Smooth muscle cell (in vitro differentiated cells): ENCODE results near the gene WNT6. TPM values are rescaled to one million over a fixed set of nuclear protein-coding genes. Genes with fewer than 3 reads are reported as not detected.
A peak's percentile ranks its signal among the peaks of the same experiment; 100 is the strongest.

Experiments used
- DNase-seq: peaks from one replicate; lab custom pipeline; 2025; ENCODE audit not compliant: unreplicated experiment; lab: John Stamatoyannopoulos, UW
- H2AFZ ChIP-seq: fragments of 200-600 bp; sonication (generic); 2 replicates; pipeline ENCODE4 v1.6.0; 2016; ENCODE audit warnings: antibody characterized with exemption, low read depth, mild to moderate bottlenecking
- H3F3A ChIP-seq: fragments of 200-600 bp; sonication (generic); 2 replicates; pipeline ENCODE4 v1.6.0; 2017; ENCODE audit warnings: antibody characterized with exemption, low read depth
- H3K27ac ChIP-seq: fragments of 200-600 bp; sonication (generic); 2 replicates; pipeline ENCODE4 v1.5.1; 2016; ENCODE audit warnings: low read depth, mild to moderate bottlenecking
- H3K27me3 ChIP-seq: fragments of 200-600 bp; sonication (generic); 2 replicates; pipeline ENCODE4 v1.6.1; 2016; ENCODE audit warnings: low read depth, mild to moderate bottlenecking
- H3K36me3 ChIP-seq: fragments of 200-600 bp; sonication (generic); 2 replicates; pipeline ENCODE4 v1.5.1; 2016; ENCODE audit warnings: low read depth
- H3K4me1 ChIP-seq: fragments of 200-600 bp; sonication (generic); 2 replicates; pipeline ENCODE4 v1.5.1; 2016; ENCODE audit warnings: low read depth
- H3K4me2 ChIP-seq: fragments of 200-600 bp; sonication (generic); 2 replicates; pipeline ENCODE4 v1.6.0; 2016; ENCODE audit warnings: mild to moderate bottlenecking
- H3K4me3 ChIP-seq: fragments of 200-600 bp; sonication (generic); 2 replicates; pipeline ENCODE4 v1.5.1; 2016; ENCODE audit warnings: mild to moderate bottlenecking
- H3K79me2 ChIP-seq: fragments of 200-600 bp; sonication (generic); 2 replicates; pipeline ENCODE4 v1.6.0; 2016; ENCODE audit warnings: low read depth, mild to moderate bottlenecking
- H3K9ac ChIP-seq: fragments of 200-600 bp; sonication (generic); 2 replicates; pipeline ENCODE4 v1.6.0; 2016; ENCODE audit warnings: low read depth
- H3K9me3 ChIP-seq: fragments of 200-600 bp; sonication (generic); replicated peaks from 2 replicates; pipeline ENCODE4 v1.5.1; 2016; ENCODE audit warnings: low read depth
- H4K20me1 ChIP-seq: fragments of 200-600 bp; sonication (generic); 2 replicates; pipeline ENCODE4 v1.6.0; 2016; ENCODE audit warnings: low read depth
- WGBS: methylation state at CpG from one replicate; pipeline ENCODE4 v1.1.7; 2016; ENCODE audit warnings: low lambda C conversion rate; 5-methylcytosine and 5-hydroxymethylcytosine counted together
- polyA plus RNA-seq: library from polyadenylated mRNA; unstranded; fragments of >200 nt; fragmentation: Nextera tagmentation; extraction: Ambion mirVana; gene quantifications from 2 replicates; pipeline ENCODE4 v1.2.1, GENCODE V29; 2016
- total RNA-seq: library from RNA; depleted of rRNA; stranded (reverse); fragments of >200 nt; gene quantifications from 2 replicates; pipeline ENCODE4 v1.2.3, GENCODE V29; 2014
- TF ChIP-seq, protein P1 (sequence below): fragments of 200-600 bp; sonication (generic); IDR thresholded peaks from 2 replicates; pipeline ENCODE4 v1.5.1; 2017; ENCODE audit warnings: borderline replicate concordance, mild to moderate bottlenecking, antibody characterized with exemption; ENCODE audit not compliant: insufficient read depth, poor library complexity, severe bottlenecking

The WNT6 gene
- total and polyA plus RNA-seq, 2 experiments from 2014 or later, result 7.9 to 12.1 TPM

DNA sequence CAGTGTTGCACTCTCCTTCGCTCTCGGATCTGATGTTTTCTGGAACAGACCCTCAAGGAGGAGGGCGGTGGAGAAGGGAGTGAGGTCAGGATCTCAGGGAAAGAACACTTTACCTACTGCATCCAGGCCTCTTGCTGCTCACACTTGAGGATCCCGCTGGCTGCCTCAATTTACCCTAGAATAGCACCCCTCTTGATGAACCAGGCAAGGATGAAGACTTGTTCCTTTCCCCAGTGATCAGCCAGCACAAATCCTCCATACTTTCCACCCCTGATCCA, 35.2 kb downstream of the WNT6 start:
- H4K20me1 ChIP-seq, result no peaks in the 10 kb centered on the region
- H3K9ac ChIP-seq, result no peak overlapping the region
- H3F3A ChIP-seq, result no peaks in the 10 kb centered on the region
- DNase-seq, result no peak
- H3K36me3 ChIP-seq, result no peaks in the 10 kb centered on the region
- H3K4me2 ChIP-seq, result no peak overlapping the region
- no peak overlapping the region for H3K4me3 ChIP-seq
- H3K4me1 ChIP-seq, result peaks cover 5% of the 10 kb centered on the region
- H3K27me3 ChIP-seq, result peaks cover 46% of the 10 kb centered on the region
- H3K27ac ChIP-seq, result no peak overlapping the region
- TF ChIP-seq, protein P1, sequence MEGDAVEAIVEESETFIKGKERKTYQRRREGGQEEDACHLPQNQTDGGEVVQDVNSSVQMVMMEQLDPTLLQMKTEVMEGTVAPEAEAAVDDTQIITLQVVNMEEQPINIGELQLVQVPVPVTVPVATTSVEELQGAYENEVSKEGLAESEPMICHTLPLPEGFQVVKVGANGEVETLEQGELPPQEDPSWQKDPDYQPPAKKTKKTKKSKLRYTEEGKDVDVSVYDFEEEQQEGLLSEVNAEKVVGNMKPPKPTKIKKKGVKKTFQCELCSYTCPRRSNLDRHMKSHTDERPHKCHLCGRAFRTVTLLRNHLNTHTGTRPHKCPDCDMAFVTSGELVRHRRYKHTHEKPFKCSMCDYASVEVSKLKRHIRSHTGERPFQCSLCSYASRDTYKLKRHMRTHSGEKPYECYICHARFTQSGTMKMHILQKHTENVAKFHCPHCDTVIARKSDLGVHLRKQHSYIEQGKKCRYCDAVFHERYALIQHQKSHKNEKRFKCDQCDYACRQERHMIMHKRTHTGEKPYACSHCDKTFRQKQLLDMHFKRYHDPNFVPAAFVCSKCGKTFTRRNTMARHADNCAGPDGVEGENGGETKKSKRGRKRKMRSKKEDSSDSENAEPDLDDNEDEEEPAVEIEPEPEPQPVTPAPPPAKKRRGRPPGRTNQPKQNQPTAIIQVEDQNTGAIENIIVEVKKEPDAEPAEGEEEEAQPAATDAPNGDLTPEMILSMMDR, result no peak
- no peaks in the 10 kb centered on the region for H3K9me3 ChIP-seq
- H2AFZ ChIP-seq, result no peak overlapping the region
- H3K79me2 ChIP-seq, result no peaks in the 10 kb centered on the region
- WGBS, result 80% methylated on average over 4 of the region's 4 CpGs

DNA sequence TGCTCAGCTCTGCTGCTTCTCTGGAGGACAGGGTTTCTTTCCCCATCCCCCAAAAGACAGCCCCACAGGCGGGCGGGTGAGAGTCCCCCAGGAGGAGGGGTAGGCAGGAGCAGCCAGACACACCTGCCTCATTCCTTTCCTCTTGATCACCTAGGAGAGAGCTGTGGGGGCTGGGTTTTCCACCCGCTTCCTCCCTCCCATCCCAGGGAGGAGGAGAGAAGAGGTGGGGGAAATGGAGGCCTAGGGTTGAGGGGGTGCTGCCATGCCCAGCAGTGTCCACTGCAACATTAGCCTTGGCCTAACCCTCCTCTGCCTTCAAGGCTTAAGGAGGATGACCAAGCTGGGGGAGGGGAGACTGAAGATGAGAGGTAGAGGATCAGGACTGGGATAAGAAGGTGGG, 35.7 kb downstream of the WNT6 start:
- Histone ChIP-seq H3F3A (no peaks in the 10 kb centered on the region), H4K20me1 (no peaks in the 10 kb centered on the region), H3K27me3 (peaks cover 50% of the 10 kb centered on the region), H3K79me2 (no peaks in the 10 kb centered on the region), H3K4me3 (no peak overlapping the region), H3K4me1 (peaks cover 5% of the 10 kb centered on the region), H3K4me2 (peak overlapping the region; percentile 83), H3K9me3 (no peaks in the 10 kb centered on the region), H2AFZ (no peak overlapping the region), H3K27ac (no peak overlapping the region), H3K36me3 (no peaks in the 10 kb centered on the region), H3K9ac (no peak overlapping the region)
- no peak for DNase-seq
- TF ChIP-seq, protein P1, result no peak
- 64% methylated on average over 3 of the region's 3 CpGs for WGBS

DNA sequence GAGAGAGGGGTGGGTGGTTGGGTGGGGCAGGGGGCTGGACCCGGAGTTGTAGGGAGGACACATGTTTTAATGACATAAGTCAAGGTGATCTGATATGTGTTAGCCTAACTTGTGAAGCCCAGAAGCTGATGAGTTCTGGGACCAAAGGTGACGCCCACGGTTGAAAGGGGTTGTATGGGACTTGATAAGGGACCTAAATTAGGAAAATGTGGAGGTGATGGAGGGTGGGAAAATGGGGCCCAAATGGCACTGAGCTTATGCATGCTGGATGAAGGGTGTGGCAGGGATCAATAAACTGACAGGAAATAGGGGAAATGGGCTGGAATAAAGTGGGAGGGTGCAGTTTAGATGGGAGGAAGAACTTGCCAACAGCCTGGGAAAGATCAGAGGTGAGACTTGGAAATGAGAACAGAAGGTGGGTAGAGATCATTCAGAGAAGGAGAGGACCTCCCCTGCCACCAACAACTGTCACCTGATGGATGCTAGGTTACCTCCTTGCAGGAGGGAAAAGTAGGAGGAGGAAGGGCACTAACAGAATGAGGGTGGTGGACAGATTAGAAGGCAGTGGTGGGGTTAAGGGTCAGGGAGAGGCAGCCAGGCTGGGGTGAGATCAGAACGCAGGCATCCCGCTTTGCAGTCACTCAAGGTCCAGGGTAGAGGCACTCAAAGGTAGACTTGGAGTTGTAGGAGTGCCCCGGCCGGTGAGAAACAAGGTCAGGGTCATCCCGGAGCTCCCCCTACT, 36.3 kb downstream of the WNT6 start:
- 27% methylated on average over 8 of the region's 8 CpGs for WGBS
- peak overlapping the region; percentile 83 for H3K4me2 ChIP-seq
- peak overlapping the region; percentile 78 for H3K27ac ChIP-seq
- no peak overlapping the region for H2AFZ ChIP-seq
- H3K4me1 ChIP-seq, result peaks cover 5% of the 10 kb centered on the region
- H3F3A ChIP-seq, result no peaks in the 10 kb centered on the region
- no peaks in the 10 kb centered on the region for H3K36me3 ChIP-seq
- no peak for DNase-seq
- no peaks in the 10 kb centered on the region for H3K9me3 ChIP-seq
- no peaks in the 10 kb centered on the region for H4K20me1 ChIP-seq
- peaks cover 56% of the 10 kb centered on the region for H3K27me3 ChIP-seq
- H3K9ac ChIP-seq, result no peak overlapping the region
- TF ChIP-seq, protein P1, result no peak
- H3K79me2 ChIP-seq, result no peaks in the 10 kb centered on the region
- H3K4me3 ChIP-seq, result no peak overlapping the region
